Measurements from ENCODE around the gene GPR146.

- TF ChIP-seq CTCF (IDR thresholded peaks at IDR 0.05), result no peak
- no peak for TF ChIP-seq EZH2 (IDR thresholded peaks at IDR 0.05)
Observed at GRCh38 chr7:1087952-1088920, 43.9 kb downstream of the GPR146 start, which contains the start of gene GPER1.

Data from neural progenitor cell (in vitro differentiated cells).